A549 treated with dexamethasone at 1 μM for 4 hours (cell line): ENCODE measurements around the gene GEMIN7. TPM values are rescaled to one million over a fixed set of nuclear protein-coding genes. Genes with fewer than 3 reads are reported as not detected.

Experiments
- total RNA-seq: library from RNA; stranded (reverse); fragments of 200-300 nt; extraction: Qiagen RNA extraction; gene quantifications from 5 replicates; pipeline ENCODE4 v1.2.3, GENCODE V29; 2022

GEMIN7 gene
- 81.0 to 104 TPM (median 81.9 TPM) in 5 replicates for total RNA-seq

GRCh38 chr19:45079063-45079910, at the start of gene GEMIN7:
Gene GEMIN7, plus strand, starts transcription at chr19:45079260. Its CDS starts 10,855 bp downstream, at chr19:45090115.

DNA sequence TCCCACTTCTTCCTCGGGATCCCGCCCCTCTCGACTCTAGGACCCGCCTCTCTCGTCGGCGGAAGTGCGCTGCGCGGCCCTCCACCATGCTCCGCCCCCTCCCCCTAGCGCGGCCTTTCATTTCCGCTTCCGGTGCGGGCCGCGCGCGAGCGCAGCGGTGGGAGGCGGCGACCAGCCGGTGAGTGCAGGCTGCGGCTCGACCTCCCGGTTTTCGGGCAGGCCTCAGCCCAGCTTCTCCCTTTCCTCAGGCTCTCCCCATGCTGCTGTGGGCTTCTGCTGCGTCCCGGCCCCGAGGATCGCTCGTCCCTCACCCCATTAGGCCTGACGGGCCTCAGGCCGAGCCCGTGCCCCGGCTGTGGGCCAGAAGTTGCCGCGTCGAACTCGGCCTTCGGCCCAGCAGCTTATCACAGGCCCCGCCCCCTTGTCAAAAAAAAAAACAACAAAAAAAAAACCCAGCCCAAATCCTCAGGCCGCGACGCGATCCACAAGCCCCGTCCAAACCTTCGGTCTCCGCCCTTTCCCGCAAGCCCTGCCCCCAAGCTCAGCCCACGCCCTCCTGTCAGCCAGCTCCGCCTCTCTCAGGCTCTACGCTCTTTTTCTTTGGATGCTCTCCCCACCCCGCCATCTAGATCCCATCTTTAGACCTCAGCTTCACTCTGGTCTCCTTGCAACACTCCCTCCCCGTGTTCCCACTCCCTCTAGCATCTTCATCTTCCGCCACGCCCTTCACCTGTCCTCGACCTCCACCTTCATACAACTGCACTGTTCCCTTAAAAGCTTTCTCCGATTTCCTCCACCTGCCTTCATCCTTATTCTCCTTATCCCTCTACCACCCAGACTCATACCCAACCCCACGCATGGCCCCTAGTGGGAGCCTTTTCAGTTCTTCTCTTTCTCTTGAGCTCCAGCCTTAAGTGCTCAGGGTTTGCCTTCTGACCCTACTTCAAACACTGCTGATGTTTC, 39.8 kb upstream of the GEMIN7 start, which contains the start of gene CLASRP:
TSS of gene CLASRP (plus strand) at position 115 of the 963 bp plus-strand sequence. CDS start 1,168 bp downstream, outside the sequence.

GRCh38 chr19:45076029-45076850, 2.8 kb upstream of the GEMIN7 start, which contains the start of gene ZNF296:
Gene ZNF296, minus strand, starts transcription at chr19:45076478. Its CDS starts 105 bp downstream, at chr19:45076373.

DNA sequence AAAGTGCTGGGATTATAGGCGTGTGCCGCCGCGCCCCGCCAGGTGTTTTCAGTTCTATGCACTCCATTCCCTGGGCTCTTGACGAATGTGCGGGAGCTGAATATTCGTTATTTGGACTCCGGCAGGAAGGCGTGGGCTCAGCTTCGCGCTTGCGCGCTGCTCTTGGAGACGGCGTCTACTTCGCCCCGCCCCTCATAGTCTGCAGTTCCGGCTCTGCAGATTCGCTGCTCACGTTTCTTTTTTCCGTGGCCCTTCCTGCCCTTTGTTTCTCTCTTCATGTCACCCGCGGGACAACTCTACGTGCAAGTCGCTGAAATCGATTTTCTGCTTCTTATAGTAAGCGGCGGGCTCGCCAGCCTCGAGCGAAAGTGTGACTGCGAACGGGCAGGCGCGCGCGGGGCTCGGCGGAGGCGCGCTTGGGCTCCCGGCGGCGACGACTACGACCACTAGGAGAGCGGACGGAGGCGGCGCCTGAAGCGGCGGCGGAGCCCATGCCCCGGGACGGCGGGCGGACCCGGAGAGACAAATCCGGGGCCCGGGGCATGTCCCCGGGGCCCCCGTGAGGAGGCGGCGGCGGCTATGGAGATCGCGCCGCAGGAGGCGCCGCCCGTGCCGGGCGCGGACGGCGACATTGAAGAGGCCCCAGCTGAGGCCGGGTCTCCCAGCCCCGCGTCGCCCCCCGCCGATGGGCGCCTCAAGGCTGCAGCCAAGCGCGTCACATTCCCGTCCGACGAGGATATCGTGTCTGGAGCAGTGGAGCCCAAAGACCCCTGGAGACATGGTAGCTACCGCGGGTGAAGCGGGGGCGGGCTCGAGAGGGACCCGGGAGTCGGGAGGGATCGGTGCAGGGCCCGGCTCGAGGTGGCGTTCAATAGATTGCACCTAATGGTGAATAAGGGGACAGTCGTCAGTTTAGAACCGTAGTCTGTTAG, 14.0 kb downstream of the GEMIN7 start, which contains the start of gene PPP1R37:
TSS of gene PPP1R37 (plus strand) at position 433 of the 932 bp plus-strand sequence. CDS start at position 580, 147 bp downstream.

Other genes starting within 250 kb of the GEMIN7 start
- gene NECTIN2, start 233.0 kb upstream of the GEMIN7 start, total RNA-seq = 68.1 to 82.4 TPM (median 79.9 TPM) in 5 replicates
- 188 to 264 TPM (median 240 TPM) in 5 replicates for gene TOMM40, start 188.0 kb upstream of the GEMIN7 start, total RNA-seq
- gene APOE, start 173.5 kb upstream of the GEMIN7 start, total RNA-seq = 10.3 to 17.3 TPM (median 12.0 TPM) in 5 replicates
- gene APOC1, start 164.7 kb upstream of the GEMIN7 start, total RNA-seq = 91.2 to 130 TPM (median 94.0 TPM) in 5 replicates
- gene APOC4, start 137.0 kb upstream of the GEMIN7 start, total RNA-seq = not detected in 5 replicates
- gene APOC2, start 133.2 kb upstream of the GEMIN7 start, total RNA-seq = not detected in 5 replicates
- 119 to 206 TPM (median 194 TPM) in 5 replicates for gene CLPTM1, start 123.9 kb upstream of the GEMIN7 start, total RNA-seq
- 21.2 to 36.9 TPM (median 33.8 TPM) in 5 replicates for gene RELB, start 77.8 kb upstream of the GEMIN7 start, total RNA-seq
- 47.7 to 70.6 TPM (median 64.3 TPM) in 5 replicates for gene CLASRP, start 40.2 kb upstream of the GEMIN7 start, total RNA-seq
- gene ZNF296, start 2.8 kb upstream of the GEMIN7 start, total RNA-seq = 11.5 to 21.3 TPM (median 18.6 TPM) in 5 replicates
- gene PPP1R37, start 13.9 kb downstream of the GEMIN7 start, total RNA-seq = 27.7 to 43.9 TPM (median 36.7 TPM) in 5 replicates
- 0.56 to 1.1 TPM (median 0.95 TPM) in 5 replicates for gene NKPD1, start 81.7 kb downstream of the GEMIN7 start, total RNA-seq
- gene TRAPPC6A, start 99.0 kb downstream of the GEMIN7 start, total RNA-seq = 37.4 to 41.2 TPM (median 39.7 TPM) in 5 replicates
- gene BLOC1S3, start 99.5 kb downstream of the GEMIN7 start, total RNA-seq = 28.9 to 38.4 TPM (median 36.0 TPM) in 5 replicates
- 0.89 to 2.7 TPM (median 1.8 TPM) in 5 replicates for gene EXOC3L2, start 166.1 kb downstream of the GEMIN7 start, total RNA-seq
- 8.6 to 11.7 TPM (median 9.8 TPM) in 5 replicates for gene MARK4, start 172.0 kb downstream of the GEMIN7 start, total RNA-seq
- gene CKM, start 243.6 kb downstream of the GEMIN7 start, total RNA-seq = 0.08 to 0.09 TPM in 2 of 5 replicates, not detected in the others